ENCODE data around the gene ADISSP.

Gene ADISSP

DNA sequence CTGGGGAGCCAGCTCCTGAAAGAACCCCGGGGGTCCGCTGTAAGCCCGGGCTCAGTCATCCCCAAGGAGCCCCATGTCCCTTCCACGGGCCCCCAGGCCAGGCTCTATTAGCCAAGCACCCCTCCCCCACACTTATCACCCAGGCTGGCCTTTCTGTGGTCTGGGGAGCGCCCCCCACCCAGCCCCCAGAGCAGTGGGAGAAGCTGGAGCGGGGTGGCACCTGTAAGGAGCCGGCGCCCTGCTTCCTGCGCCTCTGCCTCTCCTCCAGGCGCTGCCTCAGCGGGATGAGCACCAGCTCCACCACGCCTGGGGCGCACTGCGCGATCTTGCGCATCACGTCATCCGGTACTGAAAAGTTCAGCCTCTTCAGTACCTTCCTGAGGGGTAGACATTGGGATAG, 11.4 kb upstream of the ADISSP start:
- no peak for DNase-seq

DNA sequence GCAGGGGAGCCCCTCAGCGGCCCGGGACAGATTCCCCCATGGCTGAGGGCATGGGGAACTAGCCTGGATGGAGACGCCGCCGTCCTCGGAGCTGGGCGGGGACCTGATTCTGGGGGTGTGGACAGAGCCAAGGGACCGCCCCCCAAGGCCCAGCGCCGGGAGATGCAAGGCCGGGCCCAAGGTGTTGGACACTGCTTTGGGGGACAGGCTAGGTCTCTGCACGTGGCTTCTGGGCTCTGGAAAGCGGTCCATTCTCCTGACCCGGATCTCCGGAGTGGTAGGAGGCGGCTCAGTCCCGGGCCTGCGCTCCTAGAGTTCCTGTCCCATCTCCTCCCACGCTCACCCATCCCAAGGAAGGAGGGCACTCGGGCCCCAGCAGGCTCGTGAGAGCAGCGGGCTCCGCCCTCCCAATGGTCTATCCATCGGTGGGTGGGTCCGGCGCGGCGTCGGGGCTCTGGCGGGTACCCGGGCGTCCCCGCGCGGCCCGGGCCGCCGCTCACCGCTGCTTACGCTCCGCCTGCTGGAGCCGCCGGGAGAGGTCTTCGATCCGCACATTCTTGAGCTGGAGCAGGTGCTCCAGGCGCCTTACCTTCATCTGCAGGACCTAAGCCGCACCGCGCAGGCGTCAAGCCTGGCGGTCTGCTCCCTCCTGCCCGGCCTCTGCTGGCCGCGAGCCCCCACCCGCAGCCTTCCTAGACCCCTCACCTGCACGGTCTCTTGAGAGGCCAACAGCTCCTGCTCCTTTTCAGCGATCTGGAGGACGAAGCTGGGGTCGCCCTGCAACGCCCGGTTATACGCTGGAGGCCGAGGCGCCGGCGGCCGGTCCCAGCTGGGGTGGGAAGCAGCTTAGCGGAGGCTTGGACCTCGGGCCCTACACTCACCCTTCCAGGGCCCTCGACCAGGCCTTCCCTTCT, 10.4 kb upstream of the ADISSP start:
- peak; percentile 20 for DNase-seq

DNA sequence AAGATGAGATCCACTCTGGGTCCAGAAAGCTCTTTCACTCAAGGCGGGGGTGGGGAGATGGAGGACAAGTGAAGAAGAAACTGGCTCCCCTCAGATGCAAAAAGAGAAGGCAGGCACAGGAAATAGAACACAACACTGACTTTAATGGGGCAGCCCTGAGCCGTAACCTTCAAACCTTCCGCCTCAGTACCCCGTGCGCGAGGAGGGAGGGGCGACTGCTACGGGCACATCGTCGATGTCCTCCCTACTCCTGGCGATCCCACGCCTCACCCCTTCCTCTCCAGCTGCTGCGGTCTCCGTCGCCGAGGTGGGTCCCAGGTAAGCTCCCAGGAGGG, 9.8 kb upstream of the ADISSP start:
- DNase-seq: no peak

DNA sequence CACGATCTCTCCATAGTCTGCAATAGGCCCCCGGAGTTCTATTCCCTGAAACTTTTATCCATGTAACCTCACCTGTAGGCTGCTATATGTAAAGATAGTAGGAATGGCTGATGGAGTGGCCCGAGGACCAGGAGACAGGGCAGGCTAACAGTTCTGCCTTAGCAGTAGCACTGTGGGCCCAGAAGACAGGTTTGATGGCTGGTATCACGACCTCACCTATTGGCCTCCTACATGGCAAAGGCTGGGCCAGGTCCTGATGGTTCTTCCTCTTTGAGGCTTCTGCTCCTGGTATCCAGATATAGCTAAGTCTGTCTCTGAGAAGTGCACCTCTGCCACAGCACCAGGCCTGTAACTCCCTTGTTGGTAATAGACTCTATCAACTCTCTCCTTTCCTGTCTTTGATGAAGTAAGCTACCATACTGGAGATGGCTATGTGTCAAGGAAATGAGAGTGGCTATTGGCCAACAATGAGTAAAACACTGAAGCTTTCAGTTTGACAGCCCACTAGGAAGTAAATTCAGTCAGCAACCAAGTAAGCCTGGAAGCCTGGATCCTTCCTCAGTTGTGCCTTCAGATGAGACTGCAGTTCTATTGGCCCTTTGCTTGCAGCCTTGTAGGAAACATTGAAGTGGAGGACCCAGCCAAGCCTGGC, 8.0 kb upstream of the ADISSP start:
- DNase-seq: no peak

DNA sequence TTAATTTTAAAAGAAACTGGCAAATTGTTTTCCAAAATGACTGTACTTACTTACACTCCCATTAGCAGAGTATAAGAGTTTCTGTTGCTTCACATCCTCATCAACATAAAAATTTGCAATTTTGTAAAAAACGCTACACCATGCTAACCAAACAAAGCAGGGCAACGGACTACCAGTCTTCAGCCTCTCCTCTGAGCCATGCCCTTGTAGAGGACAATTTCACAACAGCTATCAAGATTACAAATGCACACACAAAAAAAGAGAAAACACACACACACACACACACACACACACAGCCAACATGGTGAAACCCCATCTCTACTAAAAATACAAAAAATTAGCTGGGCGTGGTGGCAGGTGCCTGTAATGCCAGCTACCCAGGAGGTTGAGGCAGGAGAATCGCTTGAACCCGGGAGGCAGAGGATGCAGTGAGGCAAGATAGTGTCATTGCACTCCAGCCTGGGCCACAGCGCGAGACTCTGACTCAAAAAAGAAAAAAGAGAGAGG, 4.1 kb upstream of the ADISSP start:
- DNase-seq: no peak

DNA sequence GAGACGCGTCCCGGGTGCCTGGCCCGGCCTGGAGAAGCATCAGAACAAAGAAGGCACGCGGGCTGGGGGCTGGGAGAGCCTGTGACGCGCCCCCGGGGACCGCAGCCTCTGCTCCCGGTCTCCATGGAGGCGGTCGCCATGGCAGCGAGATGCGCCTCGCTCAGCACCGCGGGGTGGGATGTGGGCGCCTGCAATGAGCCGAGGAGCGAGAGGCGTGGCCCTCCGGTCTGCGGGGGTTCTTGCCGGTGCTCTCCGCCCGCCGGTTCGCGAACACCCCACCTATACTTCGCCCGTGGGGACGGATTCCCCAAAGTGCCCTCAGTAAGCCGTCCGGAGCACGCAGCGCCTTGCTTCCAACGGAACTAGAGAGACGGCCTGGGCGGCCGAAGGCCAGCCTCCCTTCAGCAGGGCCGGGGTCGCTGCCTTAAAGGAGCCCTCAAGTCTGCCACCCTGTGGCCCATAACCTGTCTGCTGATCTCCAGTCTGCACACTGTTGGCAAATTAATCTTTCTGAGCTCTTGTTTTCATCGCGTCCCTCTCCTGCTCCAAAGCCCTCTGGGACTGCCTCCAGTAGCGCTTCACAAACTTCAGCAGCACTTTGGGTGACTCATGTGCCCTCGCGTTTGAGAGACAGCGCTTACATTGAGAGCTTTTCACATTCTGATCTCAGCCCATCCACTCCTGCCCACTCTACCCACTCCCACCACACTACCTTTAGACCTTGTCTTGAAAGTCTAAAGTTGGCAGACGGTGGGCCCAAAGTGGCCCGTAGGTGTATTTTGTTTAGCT, 983 bp upstream of the ADISSP start:
- DNase-seq: peak; percentile 83

DNA sequence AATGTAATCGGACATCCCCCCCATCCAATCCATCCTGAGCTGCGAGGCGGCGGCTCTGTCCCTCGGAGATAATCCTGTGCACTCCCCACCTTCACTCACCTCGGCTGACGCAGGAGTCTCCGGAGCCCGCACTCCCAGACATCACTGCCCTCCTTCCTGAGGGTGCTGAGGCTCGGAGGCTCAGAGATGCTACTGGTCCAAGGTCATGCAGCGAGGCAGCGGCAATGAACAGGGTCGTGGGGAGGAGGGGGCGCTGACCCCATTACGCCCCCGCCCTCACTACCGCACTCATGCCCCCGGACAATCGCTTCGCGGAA, 485 bp downstream of the ADISSP start:
- DNase-seq: no peak

DNA sequence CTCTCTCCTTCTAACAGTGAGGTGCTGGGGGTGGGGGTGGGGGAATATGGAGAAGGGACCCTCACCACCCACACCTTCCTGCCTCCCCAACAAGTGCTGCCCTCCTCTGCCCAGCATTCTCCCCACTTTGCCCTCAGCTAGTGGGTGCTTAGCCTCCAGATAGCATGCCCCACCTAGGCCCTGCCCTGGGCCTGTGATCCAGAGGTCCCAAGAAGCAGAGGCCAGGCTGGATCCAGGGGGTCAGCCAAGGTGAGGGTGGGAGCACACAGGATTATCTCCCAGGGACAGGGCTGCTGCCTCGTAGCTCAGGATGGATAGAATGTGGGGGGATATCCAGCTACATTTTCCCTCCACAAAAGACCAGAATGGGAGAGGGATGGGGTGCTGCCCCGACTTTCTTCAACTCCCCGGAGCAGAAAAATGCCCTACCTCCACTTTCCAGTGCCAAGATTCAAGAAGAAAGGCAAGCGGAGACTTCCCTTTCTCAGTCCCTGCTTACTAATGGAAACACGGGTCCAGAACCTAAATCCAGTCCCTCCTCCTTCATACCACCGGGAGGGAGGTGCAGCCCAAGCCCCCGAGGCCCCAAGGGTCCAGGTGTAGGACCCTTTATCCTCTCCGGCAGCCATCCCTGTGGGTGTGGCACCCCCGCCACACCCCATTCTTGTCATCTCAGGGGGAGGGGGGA, 987 bp downstream of the ADISSP start:
- no peak for DNase-seq

DNA sequence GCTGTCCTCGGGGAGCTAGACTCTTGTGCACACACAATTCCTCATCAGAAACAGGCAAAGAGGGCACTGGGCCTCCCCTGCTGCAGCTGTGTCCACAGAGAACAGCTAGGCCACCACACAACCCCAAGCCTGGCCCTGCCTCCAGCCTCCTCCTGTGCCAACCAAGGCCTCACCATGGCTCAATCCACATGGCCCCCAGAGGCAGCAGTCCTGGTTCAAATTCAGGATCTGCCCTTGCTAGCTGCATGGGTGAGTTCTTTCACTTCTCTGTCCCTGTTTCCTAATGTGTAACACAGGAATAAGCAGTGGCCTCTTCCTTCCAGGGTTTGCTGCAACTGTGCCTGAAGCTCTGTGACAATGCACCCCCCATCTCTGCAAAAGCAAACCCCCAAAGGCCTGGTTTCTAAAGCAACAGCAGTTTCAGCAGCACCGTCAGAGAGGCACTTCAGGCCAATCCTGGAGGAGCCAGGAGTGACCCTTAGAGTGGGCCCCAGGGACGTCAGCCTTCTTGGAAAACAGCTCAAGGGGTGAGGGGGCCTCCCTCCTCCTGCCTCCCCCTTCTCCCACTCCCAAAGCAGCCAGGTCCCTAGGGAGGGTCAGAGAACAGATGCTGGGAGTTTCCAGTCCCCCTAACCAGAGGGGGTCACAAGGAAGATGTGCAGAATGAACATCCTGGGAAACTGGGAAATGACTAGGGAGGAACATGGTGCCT, 2.2 kb downstream of the ADISSP start:
- no peak for DNase-seq

DNA sequence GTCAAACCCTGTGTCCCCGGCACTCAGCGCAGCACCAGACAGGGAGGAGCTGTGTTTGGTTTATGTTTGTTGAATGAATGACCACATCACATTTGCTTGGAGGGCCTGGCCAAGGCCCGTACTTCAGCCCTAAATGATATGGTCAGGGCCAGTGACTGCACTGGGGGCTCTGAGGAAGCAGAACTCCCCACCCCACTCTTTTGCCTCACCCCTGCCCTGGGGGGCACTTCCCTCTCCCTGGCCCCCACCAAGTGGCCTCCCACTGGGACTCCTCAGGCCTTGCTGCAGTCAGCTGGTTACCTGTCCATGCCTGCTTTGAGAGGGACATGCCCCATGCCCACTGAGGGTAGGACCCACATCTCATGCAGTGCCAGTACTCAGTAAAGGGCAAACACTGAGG, 2.9 kb downstream of the ADISSP start:
- DNase-seq: no peak

DNA sequence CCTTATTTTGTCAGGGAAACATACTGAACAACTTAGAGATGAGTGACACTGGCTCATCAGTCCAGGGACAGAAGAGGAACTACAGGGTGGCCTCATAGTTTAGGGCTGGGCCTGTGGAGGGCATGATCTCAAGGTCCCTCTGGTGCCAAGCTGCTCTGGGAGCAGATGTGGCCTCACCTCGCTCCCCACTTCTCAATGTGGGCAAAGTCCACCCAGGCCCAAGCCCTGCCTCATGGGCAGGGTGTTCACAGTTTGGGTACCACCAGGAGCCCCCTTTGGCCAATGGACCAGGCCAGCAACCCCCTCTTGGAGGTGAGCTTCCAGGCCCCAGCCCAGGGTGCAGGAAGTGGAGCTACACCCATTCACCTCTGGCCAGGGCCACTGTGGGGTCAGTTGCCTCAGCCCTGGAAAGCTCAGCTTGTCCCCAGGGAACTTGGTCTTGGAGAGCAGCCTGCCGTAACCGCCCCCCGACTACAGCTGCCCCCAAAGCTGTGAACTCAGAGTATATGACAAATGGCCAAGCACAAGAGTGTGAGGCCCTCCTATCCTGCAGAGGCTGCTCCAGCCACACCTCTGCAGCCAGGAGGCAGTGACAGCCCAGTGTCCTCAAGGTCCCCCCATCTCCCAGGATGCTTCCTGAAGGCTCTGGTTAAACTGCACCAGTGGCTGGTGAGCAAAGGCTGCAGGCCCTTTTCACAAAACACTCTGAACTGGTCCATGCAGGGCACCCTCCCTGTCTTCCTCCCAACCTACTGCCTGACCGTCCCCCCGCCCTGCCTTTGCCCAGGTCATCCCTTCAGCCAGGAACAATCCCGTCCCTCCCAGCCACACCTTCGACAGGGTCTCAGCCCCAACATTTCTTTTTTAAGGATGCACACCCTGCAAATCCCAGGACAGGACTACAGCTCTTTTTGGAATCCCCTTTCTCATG, 3.6 kb downstream of the ADISSP start:
- DNase-seq: no peak

DNA sequence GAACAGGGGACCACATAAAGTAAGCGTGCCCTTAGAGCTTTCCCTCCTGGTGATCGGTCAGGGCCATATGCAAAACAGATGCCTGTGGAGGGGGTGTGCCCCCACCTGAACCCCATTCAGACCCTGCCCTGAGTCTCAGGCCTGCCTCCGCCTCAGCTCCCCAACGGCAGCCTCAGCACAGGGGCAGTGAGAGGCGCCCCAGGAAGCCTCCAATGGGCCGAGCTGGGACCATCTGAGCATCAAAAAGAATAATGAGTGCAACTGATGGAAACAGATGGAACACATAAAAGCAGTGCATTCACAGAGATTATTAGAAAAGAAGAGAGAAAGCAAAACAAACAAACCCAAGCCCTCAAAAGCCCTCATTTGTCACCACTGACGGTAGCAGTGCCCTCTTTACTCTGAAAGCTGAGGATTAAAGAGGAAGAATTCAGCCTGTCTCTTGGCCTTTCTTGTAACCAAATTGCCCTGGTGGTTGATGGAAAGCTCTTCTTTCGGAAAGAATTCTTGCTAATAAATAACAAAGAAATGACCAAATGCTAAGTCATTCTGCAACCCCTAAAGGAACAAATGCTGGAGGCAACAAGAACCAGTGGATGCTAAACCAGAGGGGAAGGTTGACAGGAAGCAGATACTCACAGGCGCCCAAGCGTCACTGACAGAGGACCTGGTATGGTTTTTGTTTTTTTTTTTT, 6.8 kb downstream of the ADISSP start:
- DNase-seq: no peak

DNA sequence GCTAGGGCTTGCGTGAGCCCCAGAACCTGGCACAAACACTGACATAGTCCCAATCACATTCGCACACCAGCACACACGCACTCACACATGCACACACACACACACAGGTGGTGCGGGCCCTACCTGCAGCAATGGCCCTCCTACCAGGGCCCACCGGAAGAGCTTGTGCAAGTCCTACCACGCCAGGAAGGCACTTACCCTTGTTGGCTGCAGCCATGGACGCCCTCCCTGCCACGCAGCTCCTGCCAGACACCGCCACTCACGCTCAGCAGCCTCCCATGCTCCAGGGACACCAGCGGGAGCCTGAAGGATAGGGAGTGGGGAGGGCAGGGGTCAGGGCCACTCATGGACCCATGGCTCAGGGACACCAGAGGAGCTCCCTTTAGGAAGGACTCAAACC, 7.7 kb downstream of the ADISSP start:
- DNase-seq: no peak

DNA sequence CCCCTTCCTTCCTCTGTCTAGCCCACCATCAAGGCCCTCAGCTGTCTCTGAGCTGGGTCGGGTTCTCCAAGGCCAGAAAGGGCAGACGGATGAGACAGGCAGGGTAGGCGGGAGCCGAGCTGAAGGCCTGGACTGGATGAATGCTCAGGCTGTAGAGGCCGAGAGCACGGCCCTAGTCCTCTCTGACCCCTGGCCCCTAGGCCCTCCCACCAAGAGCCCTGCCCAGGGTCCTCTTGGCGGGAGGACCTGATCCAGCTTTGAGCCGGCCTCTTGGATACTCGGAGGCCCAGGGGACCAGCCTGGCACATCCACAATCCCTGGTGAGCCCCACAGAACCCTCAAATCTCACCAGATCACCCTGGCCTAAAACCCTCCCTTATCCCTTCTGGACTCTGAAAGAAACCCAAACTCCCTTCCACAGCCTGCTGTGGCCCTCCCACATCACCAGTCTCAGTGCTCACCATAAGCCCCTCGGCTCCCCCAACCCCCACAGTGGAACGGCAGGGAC, 8.2 kb downstream of the ADISSP start:
- no peak for DNase-seq

DNA sequence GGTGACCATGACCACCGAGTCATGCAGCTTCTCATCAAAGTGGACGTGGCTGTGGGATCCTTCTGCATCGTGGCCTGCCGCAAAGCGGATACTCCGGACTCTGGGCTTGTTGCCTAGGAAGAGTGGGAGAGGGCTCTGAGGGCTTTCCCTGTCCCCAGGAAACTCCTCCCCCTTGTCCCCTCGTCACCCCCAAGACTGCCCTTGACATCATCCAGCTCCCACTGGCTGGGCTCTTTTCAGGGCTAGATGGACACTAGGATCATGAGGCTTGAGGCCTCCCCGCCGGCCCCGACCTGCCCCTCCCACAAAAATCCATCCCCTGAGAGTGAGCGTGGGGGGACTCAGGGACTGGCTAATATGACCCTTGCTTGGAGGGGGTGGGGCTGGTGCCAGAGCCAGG, 9.0 kb downstream of the ADISSP start:
- no peak for DNase-seq

DNA sequence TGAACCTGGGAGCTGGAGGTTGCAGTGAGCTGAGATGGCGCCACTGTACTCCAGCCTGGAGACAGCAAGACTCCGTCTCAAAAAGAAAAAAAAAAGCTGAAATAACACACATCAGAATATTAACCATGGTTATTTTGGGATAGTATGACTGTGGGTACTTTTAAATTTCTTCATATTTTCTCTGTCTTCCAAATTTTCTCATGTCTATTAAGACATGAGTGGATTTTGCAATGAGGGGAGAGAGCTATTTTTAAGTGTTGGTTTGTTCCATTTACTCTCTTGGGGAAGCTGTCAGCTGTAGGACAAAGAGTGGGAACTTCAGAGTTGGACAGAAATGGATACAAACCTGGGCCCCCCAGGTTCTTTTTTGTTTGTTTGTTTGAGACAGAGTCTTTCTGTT, 10.3 kb downstream of the ADISSP start:
- DNase-seq: no peak

DNA sequence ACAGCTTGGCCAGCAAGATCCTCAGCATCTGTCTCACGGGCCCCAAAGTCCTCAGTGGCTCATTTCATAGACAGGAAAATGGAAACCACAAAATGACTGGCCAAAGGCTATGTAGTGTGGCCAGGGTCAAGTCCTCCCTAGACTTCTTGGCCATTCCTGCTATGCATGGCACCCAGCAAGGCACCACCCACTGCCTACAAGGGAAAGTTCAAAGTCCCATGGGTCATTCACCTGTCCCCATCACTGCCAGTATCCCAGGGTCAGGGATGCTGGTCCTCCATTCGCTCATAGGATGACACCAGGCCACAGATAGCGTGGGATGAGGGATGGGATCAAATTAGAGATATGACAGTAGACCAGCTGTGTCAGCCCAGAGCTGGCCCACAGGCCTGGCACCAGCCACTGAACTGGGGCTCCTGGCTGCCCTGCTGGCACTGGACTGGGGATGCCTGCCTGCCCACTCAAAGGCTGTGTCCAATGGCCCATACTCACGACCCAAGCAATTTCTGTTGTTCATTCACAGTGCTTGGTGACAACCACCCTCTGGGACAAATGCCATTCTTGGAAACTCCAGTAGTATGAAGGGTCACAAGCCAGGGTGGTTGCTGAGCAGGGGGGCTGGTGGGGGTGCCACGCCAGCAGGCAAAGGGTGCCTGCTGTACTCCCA, 11.6 kb downstream of the ADISSP start:
- DNase-seq: no peak

DNA sequence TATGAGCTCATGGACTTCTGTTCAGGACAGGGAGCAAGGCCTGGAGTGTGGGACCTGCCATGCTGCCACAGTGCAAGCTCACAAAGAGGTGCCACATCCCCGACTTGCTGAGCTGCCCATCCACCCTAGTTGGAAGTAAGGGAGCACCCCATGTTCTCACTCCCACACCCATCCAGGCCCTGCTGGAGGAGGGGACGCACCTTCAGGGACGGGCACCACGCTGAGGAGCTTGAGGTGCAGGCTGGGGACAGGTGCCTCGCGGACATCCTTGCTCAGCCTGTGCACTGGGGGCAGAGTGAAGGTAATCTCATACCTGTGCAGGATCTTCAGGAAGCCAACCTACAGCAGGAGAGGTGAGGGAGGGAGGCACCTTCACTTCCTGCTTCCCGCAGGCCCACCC, 12.3 kb downstream of the ADISSP start:
- no peak for DNase-seq

DNA sequence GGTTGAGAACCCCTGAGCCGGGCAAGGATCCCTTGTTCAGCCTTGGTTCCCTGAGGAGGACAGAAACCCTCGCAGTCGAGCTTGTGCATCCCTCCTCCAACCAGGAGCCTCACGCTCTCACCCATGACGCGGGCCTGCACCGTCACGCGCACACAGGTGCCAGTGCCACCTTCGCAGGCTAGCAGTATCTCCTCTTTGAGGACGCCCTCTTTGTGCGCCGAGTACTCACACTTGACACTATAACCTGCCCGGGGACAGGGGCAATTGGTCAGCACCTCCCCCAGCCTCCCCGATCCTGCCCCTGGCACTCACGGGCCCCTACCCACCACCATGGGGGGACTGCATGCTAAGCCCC, 13.3 kb downstream of the ADISSP start:
- no peak for DNase-seq
